MM.1S (cell line): Measurements from ENCODE around the gene FBXW7.

Source experiments
- DNase-seq: peaks from one replicate; pipeline ENCODE4 v3.0.0-alpha.2; 2015
- H2AFZ ChIP-seq: fragments of 300-600 bp; sonication (generic); 2 replicates; pipeline ENCODE4 v1.6.0; 2016; ENCODE audit warnings: antibody characterized with exemption, low read length
- H3F3A ChIP-seq: fragments of 300-600 bp; sonication (generic); 2 replicates; pipeline ENCODE4 v1.6.1; 2016; ENCODE audit warnings: mild to moderate bottlenecking, antibody characterized with exemption, low read length, moderate library complexity, mixed read lengths; ENCODE audit not compliant: insufficient read depth
- H3K27ac ChIP-seq: fragments of 300-600 bp; sonication (generic); 2 replicates; pipeline ENCODE4 v1.5.1; 2016; ENCODE audit warnings: mild to moderate bottlenecking, low read length
- H3K27me3 ChIP-seq: fragments of 300-600 bp; sonication (generic); replicated peaks from 2 replicates; pipeline ENCODE4 v1.6.0; 2016; ENCODE audit warnings: low read length; ENCODE audit not compliant: insufficient read depth
- H3K36me3 ChIP-seq: fragments of 300-600 bp; sonication (generic); replicated peaks from 2 replicates; pipeline ENCODE4 v1.6.1; 2016; ENCODE audit warnings: mild to moderate bottlenecking, low read length, mixed read lengths; ENCODE audit not compliant: insufficient read depth
- H3K4me1 ChIP-seq: fragments of 300-600 bp; sonication (generic); 2 replicates; pipeline ENCODE4 v1.6.1; 2016; ENCODE audit warnings: low read length, mixed read lengths
- H3K4me2 ChIP-seq: fragments of 300-600 bp; sonication (generic); 2 replicates; pipeline ENCODE4 v1.6.0; 2016; ENCODE audit warnings: low read depth, low read length
- H3K4me3 ChIP-seq: fragments of 300-600 bp; sonication (generic); 2 replicates; pipeline ENCODE4 v1.5.1; 2016; ENCODE audit warnings: low read length, mixed read lengths
- H3K79me2 ChIP-seq: fragments of 300-600 bp; sonication (generic); 2 replicates; pipeline ENCODE4 v1.6.1; 2016; ENCODE audit warnings: mixed run types, low read length, mixed read lengths
- H3K9ac ChIP-seq: fragments of 300-600 bp; sonication (generic); 2 replicates; pipeline ENCODE4 v1.6.1; 2016; ENCODE audit warnings: low read length, mixed read lengths
- H3K9me2 ChIP-seq: fragments of 300-600 bp; sonication (generic); replicated peaks from 2 replicates; pipeline ENCODE4 v1.6.1; 2016; ENCODE audit warnings: mild to moderate bottlenecking, low read length, mixed read lengths; ENCODE audit not compliant: insufficient read depth
- H3K9me3 ChIP-seq: fragments of 300-600 bp; sonication (generic); replicated peaks from 2 replicates; pipeline ENCODE4 v1.6.1; 2016; ENCODE audit warnings: mild to moderate bottlenecking, low read length, mixed read lengths; ENCODE audit not compliant: insufficient read depth
- H4K20me1 ChIP-seq: fragments of 300-600 bp; sonication (generic); 2 replicates; pipeline ENCODE4 v1.6.1; 2016; ENCODE audit warnings: mild to moderate bottlenecking, low read length, moderate library complexity, mixed read lengths; ENCODE audit not compliant: insufficient read depth
- EZH2 ChIP-seq: fragments of 300-600 bp; sonication (generic); optimal IDR thresholded peaks from 2 replicates; pipeline ENCODE3; 2017; ENCODE audit warnings: low read depth, mild to moderate bottlenecking, antibody characterized with exemption, low read length, mixed read lengths
- EZH2phosphoT487 ChIP-seq: fragments of 300-600 bp; sonication (generic); IDR thresholded peaks from 2 replicates; pipeline ENCODE4 v1.6.1; 2018; ENCODE audit warnings: antibody characterized with exemption, low read length
- TF ChIP-seq, protein P1 (sequence below): fragments of 300-600 bp; sonication (generic); IDR thresholded peaks from 2 replicates; pipeline ENCODE4 v1.5.1; 2016; ENCODE audit warnings: antibody characterized with exemption, low read length, mixed read lengths

FBXW7 gene

DNA sequence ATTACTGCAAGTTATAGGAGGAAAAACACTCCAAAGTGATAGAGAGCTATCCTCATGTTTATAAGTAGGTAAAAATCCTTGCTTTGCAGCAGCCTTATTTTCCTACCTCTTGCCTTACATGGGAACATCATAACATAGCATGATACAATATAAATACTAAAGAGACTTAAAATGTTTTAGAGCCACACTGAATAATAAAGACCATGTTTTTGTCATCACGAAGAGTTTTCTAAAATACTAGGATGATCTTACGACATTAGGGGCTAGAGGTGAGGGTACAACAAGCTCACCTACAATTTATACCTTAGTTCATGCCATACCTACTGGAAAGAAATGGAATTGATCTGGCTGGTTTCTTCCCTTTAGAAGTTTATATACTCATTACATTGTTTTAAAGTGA is 184.8 kb downstream of the FBXW7 start:
- H3K9ac ChIP-seq = no peak overlapping the region
- H3K27me3 ChIP-seq = no peaks in the 10 kb centered on the region
- no peak for DNase-seq
- no peaks in the 10 kb centered on the region for H3K9me3 ChIP-seq
- no peaks in the 10 kb centered on the region for H3K36me3 ChIP-seq
- H4K20me1 ChIP-seq = no peaks in the 10 kb centered on the region; the same call in 1 of the 2 replicates
- H3K27ac ChIP-seq = no peak overlapping the region
- H3K4me2 ChIP-seq = no peak overlapping the region
- no peaks in the 10 kb centered on the region for H3K4me1 ChIP-seq
- H3K4me3 ChIP-seq = no peak overlapping the region
- no peaks in the 10 kb centered on the region for H3K9me2 ChIP-seq
- H3F3A ChIP-seq = no peaks in the 10 kb centered on the region
- H3K79me2 ChIP-seq = no peaks in the 10 kb centered on the region
- H2AFZ ChIP-seq = no peak overlapping the region
- no peak for TF ChIP-seq EZH2phosphoT487

DNA sequence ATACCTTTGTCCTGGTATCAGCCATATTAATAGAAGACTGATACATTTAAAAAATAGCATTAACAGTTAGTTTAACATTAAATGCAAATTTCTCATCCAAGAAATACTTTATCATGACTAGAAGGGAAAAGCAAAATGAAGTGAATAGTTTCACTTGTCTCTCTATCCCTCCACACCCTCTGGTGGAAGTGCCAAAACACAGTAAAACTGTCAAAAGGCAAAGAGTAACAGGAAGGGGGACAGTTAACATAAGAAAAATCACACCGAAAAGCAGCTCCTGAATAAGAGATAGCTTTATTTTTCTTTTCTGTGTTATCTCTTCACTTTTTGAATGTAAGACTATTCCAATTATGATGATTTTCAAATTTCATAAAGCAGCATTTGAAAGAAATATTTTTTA is 187.2 kb downstream of the FBXW7 start:
- no peak overlapping the region for H3K27ac ChIP-seq
- H2AFZ ChIP-seq = no peak overlapping the region
- TF ChIP-seq EZH2 = no peak
- TF ChIP-seq, protein P1, sequence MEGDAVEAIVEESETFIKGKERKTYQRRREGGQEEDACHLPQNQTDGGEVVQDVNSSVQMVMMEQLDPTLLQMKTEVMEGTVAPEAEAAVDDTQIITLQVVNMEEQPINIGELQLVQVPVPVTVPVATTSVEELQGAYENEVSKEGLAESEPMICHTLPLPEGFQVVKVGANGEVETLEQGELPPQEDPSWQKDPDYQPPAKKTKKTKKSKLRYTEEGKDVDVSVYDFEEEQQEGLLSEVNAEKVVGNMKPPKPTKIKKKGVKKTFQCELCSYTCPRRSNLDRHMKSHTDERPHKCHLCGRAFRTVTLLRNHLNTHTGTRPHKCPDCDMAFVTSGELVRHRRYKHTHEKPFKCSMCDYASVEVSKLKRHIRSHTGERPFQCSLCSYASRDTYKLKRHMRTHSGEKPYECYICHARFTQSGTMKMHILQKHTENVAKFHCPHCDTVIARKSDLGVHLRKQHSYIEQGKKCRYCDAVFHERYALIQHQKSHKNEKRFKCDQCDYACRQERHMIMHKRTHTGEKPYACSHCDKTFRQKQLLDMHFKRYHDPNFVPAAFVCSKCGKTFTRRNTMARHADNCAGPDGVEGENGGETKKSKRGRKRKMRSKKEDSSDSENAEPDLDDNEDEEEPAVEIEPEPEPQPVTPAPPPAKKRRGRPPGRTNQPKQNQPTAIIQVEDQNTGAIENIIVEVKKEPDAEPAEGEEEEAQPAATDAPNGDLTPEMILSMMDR = peak; percentile 21
- H3K4me2 ChIP-seq = no peak overlapping the region
- no peaks in the 10 kb centered on the region; the same call in 1 of the 2 replicates for H4K20me1 ChIP-seq
- no peak for DNase-seq
- H3K27me3 ChIP-seq = no peaks in the 10 kb centered on the region
- H3K4me1 ChIP-seq = no peaks in the 10 kb centered on the region
- H3K79me2 ChIP-seq = no peaks in the 10 kb centered on the region
- H3K9me2 ChIP-seq = no peaks in the 10 kb centered on the region
- H3K9me3 ChIP-seq = no peaks in the 10 kb centered on the region
- H3K36me3 ChIP-seq = no peaks in the 10 kb centered on the region
- H3F3A ChIP-seq = no peaks in the 10 kb centered on the region
- H3K4me3 ChIP-seq = no peak overlapping the region
- no peak overlapping the region for H3K9ac ChIP-seq

DNA sequence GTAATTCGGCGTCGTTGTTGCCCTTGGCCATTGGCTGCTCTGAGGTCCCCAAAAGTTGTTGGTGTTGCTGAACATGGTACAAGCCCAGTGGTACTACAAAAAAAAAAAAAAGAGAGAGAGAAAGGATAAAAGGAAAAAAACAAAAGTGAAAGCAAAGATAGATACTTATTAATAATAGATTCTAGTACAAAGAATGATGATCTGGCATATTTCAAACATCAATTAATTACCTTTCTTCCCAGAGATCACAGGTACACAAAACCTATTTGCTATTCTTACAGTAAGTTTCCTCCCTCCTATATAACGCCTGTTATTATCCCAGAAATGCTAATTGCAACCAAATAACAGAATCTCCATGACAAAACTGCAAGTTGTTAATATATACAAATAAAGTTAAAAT is 188.9 kb downstream of the FBXW7 start:
- Histone ChIP-seq H3K4me1 (no peaks in the 10 kb centered on the region), H2AFZ (no peak overlapping the region), H3K79me2 (no peaks in the 10 kb centered on the region), H3K27me3 (no peaks in the 10 kb centered on the region), H3K27ac (no peak overlapping the region), H4K20me1 (no peaks in the 10 kb centered on the region; the same call in 1 of the 2 replicates), H3K9me2 (no peaks in the 10 kb centered on the region), H3K4me2 (no peak overlapping the region), H3K4me3 (no peak overlapping the region), H3K9me3 (no peaks in the 10 kb centered on the region), H3K9ac (no peak overlapping the region), H3K36me3 (no peaks in the 10 kb centered on the region), H3F3A (no peaks in the 10 kb centered on the region)
- DNase-seq = no peak
- TF ChIP-seq EZH2phosphoT487 = no peak
- TF ChIP-seq, protein P1 = no peak
- no peak for TF ChIP-seq EZH2

DNA sequence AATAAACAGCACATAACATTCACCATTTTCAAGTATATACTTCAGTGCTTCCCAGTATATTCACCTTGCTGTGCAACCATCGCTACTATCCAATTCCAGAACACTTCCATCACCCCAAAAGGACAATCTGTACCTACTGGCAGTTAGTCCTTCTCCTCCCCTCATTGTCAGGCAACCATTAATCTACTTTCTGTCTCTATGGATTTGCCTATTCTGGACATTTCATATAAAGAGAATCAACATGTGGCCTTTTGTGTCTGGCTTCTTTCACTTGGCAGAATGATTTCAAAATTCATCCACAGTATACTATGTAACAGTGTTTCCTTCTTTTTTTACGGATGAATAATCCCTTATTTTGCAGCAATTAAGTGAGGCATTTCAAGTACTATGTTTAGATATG is 189.4 kb downstream of the FBXW7 start:
- no peaks in the 10 kb centered on the region for H3K79me2 ChIP-seq
- H4K20me1 ChIP-seq = no peaks in the 10 kb centered on the region; the same call in 1 of the 2 replicates
- H3K9me2 ChIP-seq = no peaks in the 10 kb centered on the region
- H3K9ac ChIP-seq = no peak overlapping the region
- no peak for DNase-seq
- H3K9me3 ChIP-seq = no peaks in the 10 kb centered on the region
- H3K4me3 ChIP-seq = no peak overlapping the region
- H3K27ac ChIP-seq = no peak overlapping the region
- H2AFZ ChIP-seq = no peak overlapping the region
- TF ChIP-seq, protein P1 = no peak
- TF ChIP-seq EZH2 = no peak
- TF ChIP-seq EZH2phosphoT487 = no peak
- H3K36me3 ChIP-seq = no peaks in the 10 kb centered on the region
- no peaks in the 10 kb centered on the region for H3K4me1 ChIP-seq
- no peak overlapping the region for H3K4me2 ChIP-seq
- H3F3A ChIP-seq = no peaks in the 10 kb centered on the region
- H3K27me3 ChIP-seq = no peaks in the 10 kb centered on the region
